H54 (cell line): ENCODE measurements around the gene PFDN6.
"Not testable (repeated sequence)": the region's sequence is repeated elsewhere in the genome, so short reads cannot be mapped to it uniquely, and the experiment has no call there.

Experiments used
- DNase-seq: peaks from one replicate; pipeline ENCODE4 v3.0.0; 2011; ENCODE audit warnings: low spot score, mixed read lengths; ENCODE audit not compliant: insufficient read length
- FAIRE-seq: peaks from 3 replicates; lab custom pipeline; 2011; peaks lifted over from hg19 to GRCh38; lab: Jason Lieb, UNC
- POLR2A ChIP-seq: IDR thresholded peaks from 2 replicates; pipeline ENCODE4 v1.6.1; 2011; ENCODE audit warnings: low read depth, mild to moderate bottlenecking, low read length

PFDN6 gene

DNA sequence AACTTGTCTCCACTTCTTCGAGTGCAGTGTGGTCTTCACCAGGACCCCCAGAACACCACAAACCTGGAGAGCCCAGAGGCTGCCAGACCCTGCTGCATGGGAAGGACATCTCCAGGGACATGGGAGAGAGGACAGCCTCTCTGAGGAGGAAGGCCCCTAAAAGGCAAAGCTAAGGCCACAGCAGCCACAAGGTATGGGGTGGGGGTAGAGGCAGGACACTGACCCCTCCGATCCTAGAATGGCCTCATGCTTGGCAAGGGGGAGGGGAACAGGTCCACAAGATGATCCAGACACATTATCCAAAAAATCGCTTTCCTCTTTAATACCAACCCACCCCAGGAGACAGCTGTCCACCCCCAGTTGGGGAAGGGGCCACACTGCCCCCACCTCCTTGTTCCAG, 10.6 kb upstream of the PFDN6 start:
- no peak for FAIRE-seq

DNA sequence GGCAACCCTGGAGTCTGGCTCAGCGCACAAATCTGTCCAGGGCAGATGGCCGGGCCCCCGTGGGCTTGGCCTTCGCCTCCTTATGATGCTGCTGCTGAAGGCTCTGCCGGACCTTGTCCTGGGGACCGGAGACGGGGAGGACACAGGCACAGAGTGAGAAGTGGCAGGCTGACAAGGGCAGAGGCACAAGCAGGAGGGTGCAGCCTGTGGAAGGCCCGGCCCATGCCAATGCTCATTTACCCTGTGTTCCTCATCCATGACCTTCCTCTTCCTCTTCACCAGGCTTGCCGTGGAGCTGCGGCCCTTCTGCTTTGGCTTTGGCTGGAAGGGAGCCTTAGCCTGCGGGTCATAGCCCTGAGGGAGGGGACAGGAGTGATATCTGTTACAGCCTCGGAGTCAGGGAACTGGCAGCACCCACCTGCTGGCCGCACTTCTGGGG, 10.1 kb upstream of the PFDN6 start:
- no peak for TF ChIP-seq POLR2A
- FAIRE-seq (no peak), DNase-seq (no peak)

More for the DNA sequence above, 10.6 kb upstream of the PFDN6 start:
- no peak for DNase-seq
- no peak for TF ChIP-seq POLR2A

DNA sequence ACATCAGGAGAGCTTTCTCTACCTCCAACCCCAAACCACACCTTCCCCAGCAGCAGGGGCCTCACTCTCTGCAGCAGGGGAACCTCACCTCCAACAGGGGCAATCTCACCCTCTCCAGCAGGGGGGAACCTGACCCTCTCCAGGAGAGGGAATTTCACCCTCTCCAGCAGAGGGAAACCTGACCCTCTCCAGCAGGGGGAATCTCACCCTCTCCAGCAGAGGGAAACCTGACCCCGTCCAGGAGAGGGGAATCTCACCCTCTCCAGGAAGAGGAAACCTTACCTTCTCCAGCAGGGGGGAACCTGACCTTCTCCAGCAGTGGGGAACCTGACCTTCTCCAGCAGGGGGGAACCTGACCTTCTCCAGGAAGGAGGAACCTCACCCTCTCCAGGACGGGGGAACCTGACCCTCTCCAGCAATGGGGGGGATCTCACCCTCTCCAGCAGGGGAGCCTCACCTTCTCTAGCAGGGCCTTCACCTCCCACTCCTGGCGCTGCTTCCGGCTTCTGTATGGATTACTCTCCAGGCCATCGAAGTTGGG, 9.4 kb upstream of the PFDN6 start:
- no peak for TF ChIP-seq POLR2A
- FAIRE-seq, result no peak
- DNase-seq, result no peak

DNA sequence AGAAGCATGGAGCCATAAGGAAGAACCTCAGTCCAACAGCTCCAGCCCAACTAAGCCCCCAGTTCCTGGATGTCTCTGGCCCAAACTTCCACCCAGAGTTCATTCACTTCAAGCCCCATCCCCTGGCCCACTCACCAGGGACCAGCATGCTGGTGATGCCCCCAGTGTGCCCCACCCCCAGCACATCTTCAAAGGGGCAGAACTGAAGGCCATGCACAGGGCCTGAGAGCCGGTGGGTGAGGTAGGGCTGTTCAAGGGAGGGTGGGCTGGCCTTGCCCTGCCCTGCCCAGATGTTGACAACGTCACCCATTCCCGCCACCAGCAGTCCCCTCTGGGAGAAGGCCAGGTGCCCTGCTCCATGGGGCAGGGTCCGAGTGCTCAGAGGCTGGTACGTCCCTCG, 8.9 kb upstream of the PFDN6 start:
- DNase-seq, result no peak
- FAIRE-seq, result no peak

DNA sequence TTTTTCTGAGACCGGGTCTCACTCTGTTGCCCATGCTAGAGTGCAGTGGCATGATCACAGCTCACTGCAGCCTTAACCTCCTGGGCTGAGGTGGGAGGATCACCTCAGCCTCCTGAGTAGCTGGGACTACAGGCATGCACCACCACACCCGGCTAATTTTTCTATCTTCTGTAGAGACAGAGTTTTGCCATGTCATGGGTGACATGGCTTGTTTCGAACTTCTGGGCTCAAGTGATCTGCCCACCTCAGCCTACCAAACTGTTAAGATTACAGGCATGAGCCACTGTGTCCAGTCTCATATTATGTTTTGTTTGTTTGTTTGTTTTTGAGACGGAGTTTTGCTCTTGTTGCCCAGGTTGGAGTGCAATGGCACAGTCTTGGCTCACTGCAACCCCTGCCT, 4.2 kb upstream of the PFDN6 start:
- FAIRE-seq, DNase-seq: not testable (repeated sequence)

More for the DNA sequence above, 8.9 kb upstream of the PFDN6 start:
- TF ChIP-seq POLR2A, result no peak

DNA sequence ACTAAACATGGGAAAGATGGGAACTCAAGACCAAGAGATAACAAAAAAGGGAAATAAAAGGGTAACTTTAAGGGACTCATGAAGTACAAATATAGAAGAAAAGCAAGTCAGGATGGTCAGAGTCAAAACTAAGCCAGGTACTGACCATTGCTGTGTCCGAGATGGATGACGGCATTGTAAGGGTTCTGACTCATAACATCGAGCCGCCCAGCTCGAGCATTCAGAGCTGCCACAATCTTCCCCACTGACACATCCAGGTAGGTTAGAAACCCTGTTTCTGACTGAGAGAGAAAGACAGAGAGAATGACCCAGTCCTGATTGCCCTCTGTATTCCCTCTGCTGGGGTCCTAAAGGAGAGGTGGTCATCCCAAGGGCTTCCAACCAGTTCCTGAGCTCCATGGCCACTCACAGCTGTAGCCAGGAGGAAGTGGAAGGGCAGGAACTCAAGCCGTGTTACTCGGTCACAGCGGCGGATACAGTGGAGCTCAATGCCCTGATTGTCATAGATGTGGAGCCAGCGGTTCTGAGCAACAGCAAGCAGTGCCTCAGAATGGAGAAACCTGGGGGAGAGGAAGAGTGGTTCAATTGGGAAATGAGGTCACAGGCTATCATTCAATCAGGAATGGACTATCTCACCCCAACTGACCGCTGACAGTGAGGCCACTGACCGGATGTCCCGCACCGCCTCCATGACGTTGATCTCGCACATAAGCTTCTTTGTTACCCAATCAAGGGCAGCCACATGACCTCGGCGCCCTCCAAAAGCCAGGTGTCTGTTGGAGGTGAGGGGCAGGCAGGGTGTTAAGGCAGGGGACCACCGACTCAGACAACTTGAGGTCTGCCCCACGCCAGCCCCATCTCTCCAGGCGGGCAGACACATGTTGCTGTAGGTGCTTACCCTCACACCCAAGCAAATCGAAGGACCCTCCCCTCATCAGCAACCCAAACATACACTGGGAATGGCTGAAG, 2.2 kb upstream of the PFDN6 start:
- no peak for TF ChIP-seq POLR2A

DNA sequence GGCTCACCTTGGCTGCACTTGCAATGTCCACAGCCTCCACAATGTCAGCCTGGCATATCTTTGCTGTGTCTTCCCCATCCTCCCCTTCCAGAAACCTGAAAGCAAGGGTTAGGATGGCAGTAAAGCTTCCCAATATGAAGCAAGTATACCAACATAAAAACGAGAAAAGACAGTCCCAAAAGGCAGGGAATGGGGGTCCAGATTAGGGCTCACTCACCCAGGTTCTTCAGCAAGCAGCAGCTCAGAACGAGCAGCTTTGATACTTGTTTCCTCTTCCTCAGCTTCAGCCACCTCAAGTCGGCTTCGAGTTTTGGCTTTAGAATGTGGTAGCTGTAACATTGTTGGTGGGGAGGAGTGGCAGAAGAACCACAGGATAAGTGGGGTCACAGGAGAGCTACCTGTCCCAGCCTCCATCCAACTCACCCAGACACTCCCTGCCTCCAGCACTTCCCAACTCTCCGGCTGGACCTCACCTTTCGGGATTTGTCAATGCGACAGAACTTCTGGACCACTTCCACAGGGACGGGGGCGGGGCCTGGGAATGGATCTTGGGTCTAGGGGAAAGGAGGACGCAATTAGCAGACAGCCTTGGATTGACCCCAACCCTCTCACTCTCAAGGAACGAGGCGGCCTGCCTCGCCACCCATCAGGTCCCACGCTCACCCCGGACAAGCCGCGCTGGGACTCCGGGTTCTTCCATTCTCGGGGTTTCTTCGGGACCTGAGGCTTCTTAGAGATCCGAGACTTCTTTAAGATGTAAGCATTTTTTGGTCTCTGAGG, 1.1 kb upstream of the PFDN6 start:
- no peak for TF ChIP-seq POLR2A
- FAIRE-seq (no peak), DNase-seq (no peak)

More for the DNA sequence above, 2.2 kb upstream of the PFDN6 start:
- no peak for FAIRE-seq
- no peak for DNase-seq

DNA sequence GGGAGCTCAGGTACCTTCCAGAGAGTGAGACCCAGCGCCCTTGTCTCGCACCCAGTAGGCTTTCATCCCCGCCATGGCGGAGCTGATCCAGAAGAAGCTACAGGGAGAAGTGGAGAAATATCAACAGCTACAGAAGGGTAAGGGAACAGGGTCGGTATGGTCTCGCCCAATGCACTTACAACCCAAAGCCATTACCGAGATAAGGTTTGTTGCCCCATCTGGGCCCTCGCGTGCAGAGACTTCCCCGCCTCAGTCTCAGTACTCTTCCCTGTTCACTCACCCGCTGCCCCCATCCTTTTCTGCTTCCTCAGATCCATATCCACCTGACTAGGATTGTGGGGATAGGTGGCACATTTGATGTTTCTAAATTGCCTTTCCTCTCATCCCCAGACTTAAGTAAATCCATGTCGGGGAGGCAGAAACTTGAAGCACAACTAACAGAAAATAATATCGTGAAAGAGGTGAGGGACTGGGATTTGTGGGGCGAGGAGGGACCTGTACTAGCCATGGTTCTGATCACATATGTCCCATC, 449 bp downstream of the PFDN6 start:
- TF ChIP-seq POLR2A, result no peak
- DNase-seq (no peak), FAIRE-seq (no peak)

DNA sequence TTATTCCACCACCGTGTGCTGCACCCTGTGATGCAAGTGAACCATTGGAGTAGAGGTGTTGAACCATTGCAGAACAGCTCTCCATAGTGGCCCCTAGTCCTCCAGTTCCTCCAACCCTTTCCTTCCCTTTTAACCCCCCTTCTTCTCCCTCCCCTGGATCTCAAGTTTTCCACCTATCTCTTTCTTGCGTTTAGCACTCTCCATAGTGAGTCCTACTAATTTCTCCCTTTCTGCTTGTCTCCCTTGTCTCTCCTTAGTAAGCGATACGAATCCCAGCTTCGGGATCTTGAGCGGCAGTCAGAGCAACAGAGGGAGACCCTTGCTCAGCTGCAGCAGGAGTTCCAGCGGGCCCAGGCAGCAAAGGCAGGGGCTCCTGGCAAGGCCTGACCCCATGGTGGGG, 1.1 kb downstream of the PFDN6 start:
- no peak for DNase-seq
- FAIRE-seq, result no peak
- no peak for TF ChIP-seq POLR2A

DNA sequence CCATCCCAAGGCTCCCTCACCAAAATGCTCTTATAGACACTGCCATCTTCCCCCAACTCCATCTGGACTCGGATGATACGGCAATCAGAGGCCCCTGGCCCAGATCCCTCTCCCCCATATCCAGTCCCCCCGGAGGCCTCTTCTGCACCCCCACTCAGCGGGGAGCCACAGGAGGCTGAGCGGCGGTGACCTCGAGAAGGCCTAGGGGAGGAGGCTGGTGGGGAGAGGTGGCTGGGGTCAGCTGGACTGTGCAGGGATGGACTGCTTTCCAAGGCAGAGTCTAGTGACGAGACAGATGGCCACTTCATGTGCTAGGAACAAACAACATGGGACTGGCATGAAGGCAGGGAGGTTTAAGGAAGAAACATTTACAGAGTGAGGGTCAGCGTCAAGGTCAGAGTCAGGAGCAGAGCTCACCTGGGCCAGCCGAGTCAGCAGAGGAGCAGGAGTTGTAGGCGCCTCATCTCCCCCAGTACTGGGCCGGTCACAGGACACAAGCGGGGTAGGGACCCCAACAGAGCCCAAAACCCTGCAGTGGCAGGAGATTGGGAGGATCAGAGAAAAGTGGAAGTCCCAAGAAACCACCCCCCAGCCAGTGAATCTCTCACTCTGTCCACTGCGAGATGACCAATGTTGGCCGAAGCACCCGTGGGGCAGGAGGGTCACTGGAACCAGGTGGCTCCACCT, 3.7 kb downstream of the PFDN6 start:
- TF ChIP-seq POLR2A, result no peak

DNA sequence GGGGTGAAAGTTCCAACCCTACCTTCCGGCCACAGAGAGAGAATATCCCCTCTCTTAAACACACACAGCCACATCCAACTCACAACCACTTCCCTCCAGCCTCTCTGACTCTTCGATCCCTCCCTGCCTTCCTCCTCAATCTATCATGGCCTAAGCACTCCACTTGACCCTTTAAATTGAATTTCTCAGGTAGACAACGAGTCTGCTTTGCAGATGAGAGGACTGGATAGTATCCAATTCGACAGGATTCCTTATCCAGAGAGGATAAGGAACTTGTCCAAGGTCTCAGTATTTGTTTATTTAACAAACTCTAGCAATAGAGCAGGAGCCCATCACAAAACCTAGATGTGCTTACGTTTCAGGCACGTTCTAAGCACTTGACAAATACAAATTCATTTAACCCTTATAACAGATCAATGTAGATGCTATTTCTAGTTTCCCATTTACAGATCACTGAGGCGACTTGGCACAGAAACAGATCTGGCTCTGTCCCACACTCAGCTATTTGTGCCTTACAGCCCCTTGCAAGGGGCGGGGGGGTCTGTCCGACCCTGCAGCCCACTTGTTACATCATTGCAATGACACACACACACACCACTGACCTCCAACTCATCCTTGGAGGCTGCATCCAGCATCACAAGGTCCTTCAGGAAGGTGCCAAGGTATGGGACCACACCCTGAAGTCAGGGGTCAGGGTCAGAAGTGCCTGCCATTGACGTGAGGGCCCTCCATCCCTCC, 4.9 kb downstream of the PFDN6 start:
- TF ChIP-seq POLR2A, result no peak
- FAIRE-seq, result no peak

More for the DNA sequence above, 3.7 kb downstream of the PFDN6 start:
- no peak for DNase-seq
- FAIRE-seq, result no peak

DNA sequence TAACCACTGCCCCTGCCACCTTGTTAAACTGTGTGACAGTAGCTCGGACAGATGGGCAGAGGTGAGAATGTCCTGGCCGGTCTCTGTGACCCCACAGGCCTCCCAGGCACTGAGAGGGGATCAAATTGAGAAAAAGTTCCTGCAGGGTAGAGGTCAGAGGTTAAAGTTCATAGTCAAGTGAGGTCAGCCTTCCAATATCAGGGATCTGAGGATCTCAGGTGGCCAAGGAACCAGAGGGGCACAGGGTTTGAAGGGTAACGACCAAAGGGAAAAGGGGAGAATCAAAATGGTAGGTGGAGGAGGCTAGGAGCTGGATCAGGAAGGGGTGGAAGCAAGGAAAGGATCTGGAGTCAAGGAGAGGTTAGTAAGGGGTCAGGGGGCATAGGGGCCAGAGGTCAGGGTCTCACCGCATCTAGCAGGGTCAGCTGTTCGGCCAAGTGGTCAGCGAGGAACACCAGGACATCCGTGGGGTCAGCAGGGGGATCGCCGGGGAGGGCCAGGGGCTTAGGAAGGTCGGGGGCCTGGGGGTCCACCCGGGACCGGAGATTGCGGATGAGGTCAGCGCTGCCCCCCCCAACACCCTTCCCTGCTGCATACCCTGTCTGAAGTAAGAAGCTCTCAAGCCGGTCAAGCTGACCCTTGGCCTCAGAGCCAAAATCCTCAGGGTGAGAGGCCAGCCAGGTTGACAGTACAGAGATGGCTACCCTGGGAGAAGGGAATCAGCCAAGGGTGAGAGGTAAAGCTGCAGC, 6.4 kb downstream of the PFDN6 start:
- no peak for DNase-seq
- FAIRE-seq, result no peak
- no peak for TF ChIP-seq POLR2A

More for the DNA sequence above, 4.9 kb downstream of the PFDN6 start:
- no peak for DNase-seq
